GM10248 (cell line): Measurements from ENCODE around the gene ZNF263.

Experiments
- CTCF ChIA-PET: fragments of 300-600 bp; sonication (Branson Sonifier 250); formaldehyde crosslinking; extraction: SDS; loops from one replicate; lab custom pipeline; 2021; ENCODE audit warnings: antibody characterized with exemption; lab: Yijun Ruan, JAX
- POLR2A ChIA-PET: fragments of 350-650 bp; sonication (Branson Sonifier 250); formaldehyde crosslinking; extraction: SDS; loops from one replicate; lab custom pipeline; 2020; ENCODE audit warnings: antibody characterized with exemption; lab: Yijun Ruan, JAX
- DNase-seq: peaks from one replicate; pipeline ENCODE4 v3.0.0; 2012; ENCODE audit errors: extremely low spot score
- TF ChIP-seq, protein P1 (sequence below): IDR thresholded peaks from 2 replicates; pipeline ENCODE4 v1.5.1; 2012; ENCODE audit warnings: mild to moderate bottlenecking, low read depth; ENCODE audit errors: extremely low read depth, missing control alignments, control extremely low read depth

Gene ZNF263

DNA sequence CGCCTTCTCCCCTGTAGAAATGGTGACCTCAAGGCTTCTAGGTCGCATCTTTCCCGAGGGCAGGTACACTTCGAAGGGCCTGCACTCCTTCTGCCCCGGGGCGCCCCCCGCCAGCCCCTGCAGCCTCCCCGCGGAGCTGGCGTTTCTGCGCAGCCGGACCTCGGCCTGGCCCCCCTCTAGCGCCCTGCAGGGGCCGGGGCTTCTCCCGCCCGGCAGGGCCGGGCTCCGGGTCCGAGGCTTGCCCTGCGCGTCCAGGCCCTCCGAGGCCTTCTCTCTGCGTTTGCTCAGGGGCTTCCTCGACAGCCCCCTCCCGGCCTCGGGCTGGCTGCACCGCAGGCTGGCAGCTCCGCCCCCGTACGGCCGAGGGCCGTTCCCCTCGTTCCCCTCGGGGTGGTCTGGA is 29.0 kb upstream of the ZNF263 start:
- ChIA-PET CTCF (interaction anchor here (1.5 to 1.7 kb wide), 2 partner anchors 8 to 13 kb away, joined by 3 read pairs; no protein-coding TSS in a partner anchor), POLR2A (no interaction called here)
- TF ChIP-seq, protein P1, sequence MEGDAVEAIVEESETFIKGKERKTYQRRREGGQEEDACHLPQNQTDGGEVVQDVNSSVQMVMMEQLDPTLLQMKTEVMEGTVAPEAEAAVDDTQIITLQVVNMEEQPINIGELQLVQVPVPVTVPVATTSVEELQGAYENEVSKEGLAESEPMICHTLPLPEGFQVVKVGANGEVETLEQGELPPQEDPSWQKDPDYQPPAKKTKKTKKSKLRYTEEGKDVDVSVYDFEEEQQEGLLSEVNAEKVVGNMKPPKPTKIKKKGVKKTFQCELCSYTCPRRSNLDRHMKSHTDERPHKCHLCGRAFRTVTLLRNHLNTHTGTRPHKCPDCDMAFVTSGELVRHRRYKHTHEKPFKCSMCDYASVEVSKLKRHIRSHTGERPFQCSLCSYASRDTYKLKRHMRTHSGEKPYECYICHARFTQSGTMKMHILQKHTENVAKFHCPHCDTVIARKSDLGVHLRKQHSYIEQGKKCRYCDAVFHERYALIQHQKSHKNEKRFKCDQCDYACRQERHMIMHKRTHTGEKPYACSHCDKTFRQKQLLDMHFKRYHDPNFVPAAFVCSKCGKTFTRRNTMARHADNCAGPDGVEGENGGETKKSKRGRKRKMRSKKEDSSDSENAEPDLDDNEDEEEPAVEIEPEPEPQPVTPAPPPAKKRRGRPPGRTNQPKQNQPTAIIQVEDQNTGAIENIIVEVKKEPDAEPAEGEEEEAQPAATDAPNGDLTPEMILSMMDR: no peak
- DNase-seq: no peak

DNA sequence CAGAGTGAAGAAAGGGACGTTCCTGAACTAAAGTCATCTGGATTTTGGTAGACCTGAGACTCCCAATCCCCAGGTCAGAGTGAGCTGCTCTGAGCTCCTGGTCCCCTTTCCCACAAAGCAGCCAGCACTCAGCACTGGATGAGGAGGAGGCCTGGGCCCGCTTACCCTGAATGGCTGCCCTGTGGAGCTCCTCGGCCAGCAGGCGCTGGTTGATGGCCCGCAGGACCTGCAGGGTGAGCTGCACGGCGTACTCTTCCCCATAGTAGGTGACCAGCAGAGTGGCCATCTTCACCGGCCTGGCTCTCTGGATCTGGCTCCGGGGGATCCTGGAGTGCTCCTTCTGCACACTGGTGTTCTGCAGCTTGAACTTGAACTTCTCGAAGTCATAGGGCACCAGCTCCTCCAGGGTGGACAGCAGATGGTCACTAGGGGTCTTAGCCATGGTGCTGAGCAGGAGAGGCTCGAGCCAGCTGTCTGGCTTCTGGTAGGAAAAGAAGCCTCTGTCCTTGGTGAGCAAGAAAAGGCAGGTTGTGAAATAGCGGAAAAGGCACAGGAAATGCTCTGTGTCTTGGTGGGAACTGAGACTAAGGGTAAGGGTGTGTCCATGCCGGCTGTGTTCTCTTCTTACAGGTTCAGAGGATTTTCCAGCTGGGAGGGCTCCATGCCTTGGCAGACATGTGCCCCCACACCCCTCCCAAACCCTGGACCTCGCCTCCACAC is 27.0 kb upstream of the ZNF263 start, which contains the start of gene MEFV:
Gene MEFV (minus strand): TSS at position 488 of the 720 bp plus-strand sequence. CDS start 46 bp downstream, at position 442.
- TF ChIP-seq, protein P1: no peak
- DNase-seq: no peak
- CTCF ChIA-PET: no interaction called here
- POLR2A ChIA-PET: no interaction called here

DNA sequence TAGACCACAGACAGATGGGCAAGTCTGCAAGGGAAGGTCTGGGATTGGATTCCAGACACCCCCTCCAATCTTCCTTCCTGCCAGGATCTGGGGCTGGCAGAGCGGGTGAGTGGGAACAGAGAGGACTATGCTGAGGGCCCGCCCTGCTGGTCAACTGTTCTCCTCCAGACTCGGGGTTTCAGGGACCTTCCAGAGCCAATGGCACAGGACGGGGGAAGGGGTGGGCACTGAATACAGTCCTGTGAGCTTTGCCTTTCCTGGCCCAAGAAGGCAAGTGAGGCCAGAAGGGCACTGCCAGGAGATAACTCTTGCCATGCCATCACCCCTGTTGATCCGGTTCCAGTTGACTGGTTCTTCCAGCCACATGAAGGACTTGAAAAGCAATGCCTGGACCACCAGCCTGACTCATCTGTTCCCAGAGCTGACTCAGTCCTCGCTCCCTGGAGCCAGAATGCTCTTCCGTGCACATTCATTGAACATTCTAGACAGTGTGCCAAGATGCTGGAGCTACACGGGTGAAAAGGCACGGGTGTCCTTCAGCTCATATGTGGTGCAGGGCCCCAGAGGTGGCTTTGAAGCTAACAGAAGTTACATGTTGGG is 26.3 kb upstream of the ZNF263 start:
- no peak for DNase-seq
- CTCF ChIA-PET: no interaction called here
- POLR2A ChIA-PET: no interaction called here
- TF ChIP-seq, protein P1: no peak

DNA sequence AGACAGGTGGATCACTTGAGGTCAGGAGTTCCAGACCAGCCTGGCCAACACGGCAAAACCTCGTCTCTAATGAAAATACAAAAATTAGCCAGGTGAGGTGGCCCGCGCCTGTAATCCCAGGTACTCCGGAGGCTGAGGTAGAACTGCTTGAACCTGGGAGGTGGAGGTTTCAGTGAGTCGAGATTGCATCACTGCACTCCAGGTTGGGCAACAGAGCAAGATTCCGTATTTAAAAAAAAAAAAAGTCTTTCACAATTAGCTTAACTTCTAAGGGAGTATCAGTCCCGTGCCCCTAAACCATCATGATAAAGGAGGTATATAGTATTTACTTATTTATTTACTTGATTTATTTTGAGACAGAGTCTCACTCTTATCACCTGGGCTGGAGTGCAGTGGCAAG is 23.5 kb upstream of the ZNF263 start:
- DNase-seq: no peak
- TF ChIP-seq, protein P1: no peak
- POLR2A ChIA-PET: no interaction called here
- CTCF ChIA-PET: no interaction called here

DNA sequence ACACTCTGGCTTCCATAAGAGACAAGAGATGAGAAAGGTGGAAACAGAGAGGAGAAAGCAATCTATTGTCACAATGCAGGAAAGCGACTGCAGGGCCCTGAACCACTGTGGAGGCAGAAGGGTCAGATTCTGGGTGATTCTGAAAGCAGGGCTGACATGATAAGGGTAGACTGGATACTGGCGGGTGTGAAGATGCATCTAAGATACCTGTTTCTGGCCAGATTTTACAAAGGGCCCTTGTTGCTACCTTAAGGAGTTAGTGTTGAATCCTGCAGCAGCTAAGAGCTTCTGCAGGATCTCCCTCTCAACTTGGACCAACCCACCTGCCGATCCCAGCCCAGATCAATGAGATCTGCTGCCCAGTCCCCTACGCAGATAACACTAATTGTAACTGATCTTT is 20.8 kb upstream of the ZNF263 start:
- TF ChIP-seq, protein P1: no peak
- ChIA-PET POLR2A (no interaction called here), CTCF (interaction anchor here (0.9 kb wide), 1 partner anchor 9 kb away, joined by 3 read pairs; no protein-coding TSS in a partner anchor)

DNA sequence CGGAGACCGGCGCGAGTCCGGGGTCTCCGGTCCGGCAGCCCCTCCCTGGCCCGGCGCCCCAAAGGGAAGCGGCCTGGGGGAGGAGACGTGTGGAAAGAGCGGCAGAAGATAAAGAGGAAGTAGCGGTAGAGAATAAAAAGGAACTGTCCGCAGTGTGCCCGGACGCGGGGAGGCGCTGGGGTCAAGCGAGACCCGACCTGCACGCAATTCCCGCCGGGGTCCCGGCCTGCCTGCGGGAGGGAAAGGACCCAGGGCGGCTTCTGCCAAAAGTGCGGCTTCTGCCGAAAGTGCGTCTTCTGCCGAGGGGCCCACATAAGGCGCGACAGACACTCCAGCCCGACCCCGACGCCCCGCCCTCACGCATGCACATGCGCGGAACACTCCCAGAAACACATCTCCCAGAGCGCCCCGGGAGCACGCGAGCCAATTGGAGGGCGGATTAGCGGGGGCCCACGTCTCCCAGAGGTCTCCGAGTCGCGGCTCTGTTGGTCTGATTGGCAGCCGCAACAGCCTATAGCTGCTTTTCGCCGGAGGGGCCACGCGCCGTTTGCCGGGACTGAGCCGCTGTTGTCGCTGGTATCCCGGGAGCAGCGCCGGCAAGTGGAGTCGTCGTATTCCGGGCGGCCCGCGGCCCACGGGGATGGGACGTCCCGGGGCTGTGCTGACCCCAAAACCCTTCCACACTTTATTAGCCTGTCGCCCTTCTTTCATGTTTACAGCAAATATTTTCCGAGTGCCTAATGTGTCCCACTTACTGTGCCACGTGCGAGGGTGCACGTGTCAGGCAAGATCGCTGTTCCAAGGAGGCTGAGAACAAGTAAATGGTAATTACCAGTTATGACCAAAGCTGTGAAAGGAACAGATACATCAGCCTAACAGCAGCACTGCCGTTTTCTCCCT is 18.9 kb upstream of the ZNF263 start:
- CTCF ChIA-PET: interaction anchor here (0.9 kb wide), 1 partner anchor 22 kb away, joined by 3 read pairs; no protein-coding TSS in a partner anchor
- POLR2A ChIA-PET: interaction anchor here (1.6 kb wide), 1 partner anchor 19 kb away, joined by 4 read pairs; the partner anchor contains the start of gene ZNF263
- TF ChIP-seq, protein P1: peak; percentile 39
- peak; percentile 98 for DNase-seq

More for the DNA sequence above, 20.8 kb upstream of the ZNF263 start:
- DNase-seq: no peak
